Measurements from ENCODE around the gene DENR. TPM values are rescaled to one million over a fixed set of nuclear protein-coding genes. Genes with fewer than 3 reads are reported as not detected.
"Not testable (repeated sequence)": the region's sequence is repeated elsewhere in the genome, so short reads cannot be mapped to it uniquely, and the experiment has no call there.

DENR gene
- total RNA-seq, 1 donor = 60.6 TPM

DNA sequence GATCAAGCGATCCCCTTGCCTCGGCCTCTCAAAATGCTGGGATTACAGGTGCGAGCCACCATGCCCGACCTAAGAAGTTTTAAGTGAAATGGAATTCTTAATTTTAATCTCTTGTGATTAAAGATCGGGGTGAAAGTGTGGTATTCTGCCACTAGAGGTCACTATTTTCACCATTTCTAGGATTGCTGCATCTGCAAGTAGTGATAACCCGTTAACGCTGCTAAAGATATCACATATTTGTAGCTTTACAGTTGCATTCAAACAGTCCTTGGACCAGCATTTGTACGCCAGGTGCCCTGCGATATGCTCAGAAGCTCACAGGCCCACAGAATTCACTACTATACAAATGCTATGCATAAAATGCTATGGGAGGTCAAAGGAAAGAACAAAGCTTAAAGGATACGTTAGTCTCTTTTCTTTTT lies 41.1 kb downstream of the DENR start:
- TF ChIP-seq, protein P1, sequence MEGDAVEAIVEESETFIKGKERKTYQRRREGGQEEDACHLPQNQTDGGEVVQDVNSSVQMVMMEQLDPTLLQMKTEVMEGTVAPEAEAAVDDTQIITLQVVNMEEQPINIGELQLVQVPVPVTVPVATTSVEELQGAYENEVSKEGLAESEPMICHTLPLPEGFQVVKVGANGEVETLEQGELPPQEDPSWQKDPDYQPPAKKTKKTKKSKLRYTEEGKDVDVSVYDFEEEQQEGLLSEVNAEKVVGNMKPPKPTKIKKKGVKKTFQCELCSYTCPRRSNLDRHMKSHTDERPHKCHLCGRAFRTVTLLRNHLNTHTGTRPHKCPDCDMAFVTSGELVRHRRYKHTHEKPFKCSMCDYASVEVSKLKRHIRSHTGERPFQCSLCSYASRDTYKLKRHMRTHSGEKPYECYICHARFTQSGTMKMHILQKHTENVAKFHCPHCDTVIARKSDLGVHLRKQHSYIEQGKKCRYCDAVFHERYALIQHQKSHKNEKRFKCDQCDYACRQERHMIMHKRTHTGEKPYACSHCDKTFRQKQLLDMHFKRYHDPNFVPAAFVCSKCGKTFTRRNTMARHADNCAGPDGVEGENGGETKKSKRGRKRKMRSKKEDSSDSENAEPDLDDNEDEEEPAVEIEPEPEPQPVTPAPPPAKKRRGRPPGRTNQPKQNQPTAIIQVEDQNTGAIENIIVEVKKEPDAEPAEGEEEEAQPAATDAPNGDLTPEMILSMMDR (IDR thresholded peaks at IDR 0.05; ENCODE audit: insufficient read depth, low read length) = peak; percentile 67
- DNase-seq (ENCODE audit: low read depth) = peak; percentile 82
- no peak overlapping the region for H3K4me3 ChIP-seq (ENCODE audit: low read depth, low read length)

DNA sequence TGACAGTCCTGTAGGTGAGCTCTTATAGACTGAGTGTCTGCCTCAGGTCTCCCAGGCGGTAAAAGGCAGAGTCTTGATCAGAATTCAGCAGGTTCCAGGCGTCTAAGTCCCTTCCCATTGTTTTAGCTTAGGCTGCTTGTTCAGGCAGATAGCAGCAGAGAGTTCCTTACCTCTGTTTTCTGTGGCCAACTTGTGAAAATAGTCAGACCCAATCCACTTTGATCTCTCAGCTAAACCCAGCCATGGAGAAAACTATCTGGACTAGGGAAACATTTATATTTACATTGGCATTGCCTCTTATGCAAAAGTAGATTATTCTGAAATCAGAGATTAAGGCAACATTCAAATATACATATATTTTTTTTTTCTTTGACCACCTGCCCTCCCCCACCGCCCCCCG lies 43.2 kb downstream of the DENR start:
- H3K4me3 ChIP-seq (ENCODE audit: low read depth, low read length) = no peak overlapping the region
- TF ChIP-seq, protein P1 (IDR thresholded peaks at IDR 0.05; ENCODE audit: insufficient read depth, low read length) = no peak
- no peak for DNase-seq (ENCODE audit: low read depth)

DNA sequence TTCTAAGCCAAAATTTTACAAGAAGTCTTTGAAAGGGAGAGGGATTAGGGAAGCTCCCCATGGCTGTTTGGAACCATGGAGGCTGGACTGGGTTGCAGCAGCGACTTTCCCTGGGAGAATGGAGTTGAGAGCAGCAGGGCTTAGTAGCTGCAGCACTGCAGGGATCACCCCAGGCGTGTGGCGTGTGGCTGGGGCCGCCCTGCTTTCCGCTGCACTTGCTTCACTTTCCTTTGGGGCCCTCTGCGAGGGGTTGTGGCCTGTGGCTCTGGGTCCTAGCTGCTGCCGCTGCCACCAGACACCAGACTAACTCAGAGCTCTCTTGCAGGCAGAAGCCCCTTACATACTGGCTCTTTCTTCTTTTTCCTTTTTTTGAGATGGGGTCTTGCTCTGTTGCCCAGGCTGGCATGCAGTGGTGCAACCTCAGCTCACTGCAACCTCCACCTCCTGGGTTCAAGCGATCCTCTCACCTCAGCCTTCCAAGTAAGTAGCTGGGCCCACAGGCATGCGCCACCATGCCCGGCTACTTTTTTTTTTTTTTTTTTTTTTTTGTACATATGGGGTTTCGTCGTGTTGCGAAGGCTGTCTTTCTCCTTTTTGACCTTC lies 47.1 kb downstream of the DENR start:
- no peak for DNase-seq (ENCODE audit: low read depth)
- no peak overlapping the region for H3K4me3 ChIP-seq (ENCODE audit: low read depth, low read length)
- TF ChIP-seq, protein P1 (IDR thresholded peaks at IDR 0.05; ENCODE audit: insufficient read depth, low read length) = no peak

DNA sequence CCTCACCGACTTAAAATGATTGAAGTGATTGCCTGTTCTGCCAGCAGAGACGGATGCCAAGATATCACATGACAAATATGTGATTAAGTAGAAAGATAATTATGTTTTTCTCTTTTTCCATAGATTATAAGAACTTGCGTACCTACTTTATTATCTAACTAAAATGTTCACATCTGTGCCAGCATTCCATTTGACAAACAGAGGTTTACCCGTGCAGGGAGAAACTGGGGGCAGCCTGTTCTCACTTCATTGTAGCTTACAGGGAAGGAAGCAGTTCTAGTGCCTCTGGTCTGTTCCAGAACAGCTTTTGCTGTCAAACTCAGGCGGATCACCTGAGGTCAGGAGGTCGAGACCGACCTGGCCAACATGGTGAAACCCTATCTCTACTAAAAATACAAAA lies 51.3 kb downstream of the DENR start:
- no peak overlapping the region for H3K4me3 ChIP-seq (ENCODE audit: low read depth, low read length)
- TF ChIP-seq, protein P1 (IDR thresholded peaks at IDR 0.05; ENCODE audit: insufficient read depth, low read length) = no peak
- DNase-seq (ENCODE audit: low read depth) = no peak

DNA sequence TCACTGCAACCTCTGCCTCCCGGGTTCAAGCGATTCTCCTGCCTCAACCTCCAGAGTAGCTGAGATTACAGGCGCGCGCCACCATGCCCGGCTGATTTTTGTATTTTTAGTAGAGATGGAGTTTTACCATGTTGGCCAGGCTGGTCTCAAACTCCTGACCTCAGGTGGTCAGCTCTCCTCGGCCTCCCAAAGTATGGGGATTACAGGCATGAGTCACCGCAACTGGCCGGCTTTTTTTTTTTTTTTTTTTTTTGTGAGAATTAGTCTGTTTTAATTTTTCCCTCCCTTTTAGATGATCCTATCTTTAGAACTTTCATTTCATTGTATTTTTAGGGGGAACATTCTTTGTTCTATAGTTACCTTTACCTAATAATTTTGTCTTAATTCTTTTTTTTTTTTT lies 52.3 kb downstream of the DENR start:
- DNase-seq (ENCODE audit: low read depth); H3K4me3 ChIP-seq (ENCODE audit: low read depth, low read length): not testable (repeated sequence)

DNA sequence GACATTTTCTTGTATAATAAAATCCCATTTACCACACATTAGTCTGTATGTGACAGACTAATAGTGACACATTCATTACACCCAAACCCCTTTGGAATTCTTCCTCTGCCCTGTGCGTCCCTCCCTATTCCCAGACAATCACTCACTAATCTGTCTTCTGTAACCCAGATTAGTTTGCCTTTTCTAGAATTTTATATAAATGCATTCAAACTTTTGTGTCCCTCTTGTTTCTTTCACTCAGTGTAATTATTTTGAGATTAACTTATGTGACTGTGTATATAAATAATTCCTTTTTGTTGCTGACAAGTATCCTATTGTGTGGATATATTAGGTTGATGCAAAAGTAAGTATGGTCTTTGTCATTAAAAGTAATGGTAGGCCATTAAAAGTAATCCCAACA lies 55.0 kb downstream of the DENR start:
- TF ChIP-seq, protein P1 (IDR thresholded peaks at IDR 0.05; ENCODE audit: insufficient read depth, low read length) = no peak
- no peak overlapping the region for H3K4me3 ChIP-seq (ENCODE audit: low read depth, low read length)
- DNase-seq (ENCODE audit: low read depth) = no peak

DNA sequence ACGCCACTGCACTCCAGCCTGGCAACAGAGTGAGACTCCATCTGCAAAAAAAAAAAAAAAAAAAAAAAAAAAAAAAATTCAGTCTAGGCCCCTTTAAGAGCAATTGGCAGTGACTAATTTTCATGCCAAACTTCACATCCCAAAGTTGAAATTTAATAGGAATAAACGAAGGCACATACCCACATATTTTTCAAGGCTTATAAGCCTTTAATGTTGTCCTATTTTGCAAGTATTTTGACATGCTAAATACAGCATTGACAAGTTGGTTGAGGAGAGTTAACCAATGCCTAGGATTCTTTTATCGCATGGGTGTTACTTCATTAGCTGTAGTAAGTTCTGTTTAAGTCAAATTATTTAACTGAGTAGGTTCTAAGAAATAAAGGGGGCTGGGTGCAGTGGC lies 59.2 kb downstream of the DENR start:
- no peak for DNase-seq (ENCODE audit: low read depth)
- TF ChIP-seq, protein P1 (IDR thresholded peaks at IDR 0.05; ENCODE audit: insufficient read depth, low read length) = no peak
- no peak overlapping the region for H3K4me3 ChIP-seq (ENCODE audit: low read depth, low read length)

Data from fibroblast of the aortic adventitia (primary cell).